GM23338 (cell line): ENCODE measurements around the gene CFAP58. TPM values are rescaled to one million over a fixed set of nuclear protein-coding genes. Genes with fewer than 3 reads are reported as not detected.

Source experiments
- ATAC-seq: fragments of 200-7000 bp; cut with Tn5 transposase; 3 replicates; pipeline ENCODE4 v1.9.1; 2020
- DNase-seq: peaks from one replicate; pipeline ENCODE4 v3.0.0-alpha.2; 2015; ENCODE audit warnings: low spot score
- H2AFZ ChIP-seq: fragments of 200-600 bp; sonication (generic); 2 replicates; pipeline ENCODE4 v1.8.0; 2016; ENCODE audit warnings: antibody characterized with exemption, mild to moderate bottlenecking, moderate library complexity
- H3F3A ChIP-seq: fragments of 200-600 bp; sonication (generic); replicated peaks from 2 replicates; pipeline ENCODE4 v1.8.0; 2017; ENCODE audit warnings: antibody characterized with exemption, mixed run types, low read depth
- H3K27ac ChIP-seq: fragments of 200-600 bp; sonication (generic); 2 replicates; pipeline ENCODE4 v1.6.1; 2016; ENCODE audit warnings: low read depth
- H3K27me3 ChIP-seq: fragments of 200-600 bp; sonication (generic); 2 replicates; pipeline ENCODE4 v1.8.0; 2016; ENCODE audit warnings: mild to moderate bottlenecking, mixed run types, moderate library complexity; ENCODE audit not compliant: insufficient read depth
- H3K36me3 ChIP-seq: fragments of 200-600 bp; sonication (generic); 2 replicates; pipeline ENCODE4 v1.8.0; 2016; ENCODE audit warnings: mild to moderate bottlenecking; ENCODE audit not compliant: insufficient read depth
- H3K4me1 ChIP-seq: fragments of 200-600 bp; sonication (generic); 2 replicates; pipeline ENCODE4 v1.8.0; 2016; ENCODE audit warnings: mild to moderate bottlenecking, moderate library complexity; ENCODE audit not compliant: insufficient read depth
- H3K4me2 ChIP-seq: fragments of 200-600 bp; sonication (generic); 2 replicates; pipeline ENCODE4 v1.7.1; 2017; ENCODE audit warnings: mixed run types
- H3K4me3 ChIP-seq: fragments of 200-600 bp; sonication (generic); 2 replicates; pipeline ENCODE4 v1.6.1; 2016; ENCODE audit warnings: mixed run types
- H3K79me2 ChIP-seq: fragments of 200-600 bp; sonication (generic); replicated peaks from 2 replicates; pipeline ENCODE4 v1.8.0; 2017; ENCODE audit warnings: mild to moderate bottlenecking; ENCODE audit not compliant: insufficient read depth
- H3K9me2 ChIP-seq: fragments of 200-600 bp; sonication (generic); 2 replicates; pipeline ENCODE4 v1.8.0; 2017; ENCODE audit not compliant: insufficient read depth
- H4K20me1 ChIP-seq: fragments of 200-600 bp; sonication (generic); replicated peaks from 2 replicates; pipeline ENCODE4 v1.8.0; 2017; ENCODE audit warnings: mild to moderate bottlenecking; ENCODE audit not compliant: insufficient read depth
- H3K27ac Mint-ChIP-seq: 2 replicates; pipeline ENCODE4 v1.8.0; 2020; ENCODE audit warnings: inconsistent platforms, mild to moderate bottlenecking, moderate library complexity, mixed read lengths
- H3K27me3 Mint-ChIP-seq: 3 replicates; pipeline ENCODE4 v1.8.0; 2022; ENCODE audit warnings: low read depth, mild to moderate bottlenecking, moderate library complexity, mixed read lengths, inconsistent platforms; ENCODE audit not compliant: insufficient read depth, poor library complexity
- H3K36me3 Mint-ChIP-seq: 3 replicates; pipeline ENCODE4 v1.8.0; 2021; ENCODE audit warnings: low read depth, mild to moderate bottlenecking, inconsistent platforms, moderate library complexity, mixed read lengths
- H3K4me1 Mint-ChIP-seq: 3 replicates; pipeline ENCODE4 v1.8.0; 2020; ENCODE audit warnings: mild to moderate bottlenecking, inconsistent platforms, mixed read lengths
- H3K4me3 Mint-ChIP-seq: 3 replicates; pipeline ENCODE4 v1.8.0; 2021; ENCODE audit warnings: moderate library complexity, mild to moderate bottlenecking, inconsistent platforms, mixed read lengths
- H3K9me3 Mint-ChIP-seq: 3 replicates; pipeline ENCODE4 v1.8.0; 2020; ENCODE audit warnings: moderate library complexity, mild to moderate bottlenecking, inconsistent platforms, mixed read lengths
- EZH2 ChIP-seq: fragments of 200-600 bp; sonication (generic); IDR thresholded peaks from one replicate; pipeline ENCODE4 v1.8.0; 2017; ENCODE audit warnings: antibody characterized with exemption, mild to moderate bottlenecking, low read depth; ENCODE audit not compliant: unreplicated experiment
- POLR2AphosphoS5 ChIP-seq: IDR thresholded peaks from 2 replicates; pipeline ENCODE4 v1.6.1; 2016; ENCODE audit warnings: antibody characterized with exemption, low read depth
- STAT1 ChIP-seq: IDR thresholded peaks from one replicate; pipeline ENCODE4 v1.6.1; 2016; ENCODE audit warnings: antibody characterized with exemption; ENCODE audit not compliant: unreplicated experiment
- ZNF114 ChIP-seq: fragments of 250-450 bp; sonication (Bioruptor Pico); IDR thresholded peaks from 2 replicates; pipeline ENCODE4 v1.5.0; 2020; ENCODE audit warnings: mild to moderate bottlenecking, moderate library complexity
- ZNF331 ChIP-seq: fragments of 250-450 bp; sonication (Bioruptor Pico); IDR thresholded peaks from 2 replicates; pipeline ENCODE4 v1.5.0; 2020; ENCODE audit warnings: low read depth, mild to moderate bottlenecking, moderate library complexity
- polyA plus RNA-seq: library from polyadenylated mRNA; unstranded; fragments of >200 nt; fragmentation: Nextera tagmentation; extraction: Ambion mirVana; gene quantifications from 2 replicates; pipeline ENCODE4 v1.2.1, GENCODE V29; 2016
- total RNA-seq: library from RNA; depleted of rRNA; stranded (reverse); fragments of >200 nt; shearing (Covaris generic); gene quantifications from 2 replicates; pipeline ENCODE4 v1.2.3, GENCODE V29; 2014
- TF ChIP-seq, protein P1 (sequence below): fragments of 250-450 bp; sonication (Bioruptor Pico); IDR thresholded peaks from 2 replicates; pipeline ENCODE4 v1.5.0; 2020; ENCODE audit warnings: mild to moderate bottlenecking, moderate library complexity

CFAP58 gene
- total and polyA plus RNA-seq, 2 experiments from 2014 or later: 0.63 to 0.89 TPM

DNA sequence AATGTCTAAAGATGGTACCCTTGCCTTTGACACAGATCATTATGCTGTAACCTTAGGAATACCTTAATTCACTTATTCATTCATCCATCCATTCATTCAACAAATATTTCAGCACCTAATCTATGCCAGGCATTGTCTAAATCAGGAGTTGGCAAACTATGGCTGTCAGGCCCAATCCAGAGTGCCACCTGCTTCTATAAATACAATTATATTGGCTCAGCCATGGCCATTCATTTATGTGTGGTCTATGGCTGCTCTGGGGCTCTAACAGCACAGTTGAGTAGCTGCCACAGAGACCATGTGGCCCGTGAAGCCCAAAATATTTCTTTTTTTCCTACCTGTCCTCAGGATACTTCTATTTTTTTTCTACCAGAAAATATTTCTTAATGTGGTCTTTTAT, 9.4 kb upstream of the CFAP58 start (continued):
- TF ChIP-seq, protein P1, sequence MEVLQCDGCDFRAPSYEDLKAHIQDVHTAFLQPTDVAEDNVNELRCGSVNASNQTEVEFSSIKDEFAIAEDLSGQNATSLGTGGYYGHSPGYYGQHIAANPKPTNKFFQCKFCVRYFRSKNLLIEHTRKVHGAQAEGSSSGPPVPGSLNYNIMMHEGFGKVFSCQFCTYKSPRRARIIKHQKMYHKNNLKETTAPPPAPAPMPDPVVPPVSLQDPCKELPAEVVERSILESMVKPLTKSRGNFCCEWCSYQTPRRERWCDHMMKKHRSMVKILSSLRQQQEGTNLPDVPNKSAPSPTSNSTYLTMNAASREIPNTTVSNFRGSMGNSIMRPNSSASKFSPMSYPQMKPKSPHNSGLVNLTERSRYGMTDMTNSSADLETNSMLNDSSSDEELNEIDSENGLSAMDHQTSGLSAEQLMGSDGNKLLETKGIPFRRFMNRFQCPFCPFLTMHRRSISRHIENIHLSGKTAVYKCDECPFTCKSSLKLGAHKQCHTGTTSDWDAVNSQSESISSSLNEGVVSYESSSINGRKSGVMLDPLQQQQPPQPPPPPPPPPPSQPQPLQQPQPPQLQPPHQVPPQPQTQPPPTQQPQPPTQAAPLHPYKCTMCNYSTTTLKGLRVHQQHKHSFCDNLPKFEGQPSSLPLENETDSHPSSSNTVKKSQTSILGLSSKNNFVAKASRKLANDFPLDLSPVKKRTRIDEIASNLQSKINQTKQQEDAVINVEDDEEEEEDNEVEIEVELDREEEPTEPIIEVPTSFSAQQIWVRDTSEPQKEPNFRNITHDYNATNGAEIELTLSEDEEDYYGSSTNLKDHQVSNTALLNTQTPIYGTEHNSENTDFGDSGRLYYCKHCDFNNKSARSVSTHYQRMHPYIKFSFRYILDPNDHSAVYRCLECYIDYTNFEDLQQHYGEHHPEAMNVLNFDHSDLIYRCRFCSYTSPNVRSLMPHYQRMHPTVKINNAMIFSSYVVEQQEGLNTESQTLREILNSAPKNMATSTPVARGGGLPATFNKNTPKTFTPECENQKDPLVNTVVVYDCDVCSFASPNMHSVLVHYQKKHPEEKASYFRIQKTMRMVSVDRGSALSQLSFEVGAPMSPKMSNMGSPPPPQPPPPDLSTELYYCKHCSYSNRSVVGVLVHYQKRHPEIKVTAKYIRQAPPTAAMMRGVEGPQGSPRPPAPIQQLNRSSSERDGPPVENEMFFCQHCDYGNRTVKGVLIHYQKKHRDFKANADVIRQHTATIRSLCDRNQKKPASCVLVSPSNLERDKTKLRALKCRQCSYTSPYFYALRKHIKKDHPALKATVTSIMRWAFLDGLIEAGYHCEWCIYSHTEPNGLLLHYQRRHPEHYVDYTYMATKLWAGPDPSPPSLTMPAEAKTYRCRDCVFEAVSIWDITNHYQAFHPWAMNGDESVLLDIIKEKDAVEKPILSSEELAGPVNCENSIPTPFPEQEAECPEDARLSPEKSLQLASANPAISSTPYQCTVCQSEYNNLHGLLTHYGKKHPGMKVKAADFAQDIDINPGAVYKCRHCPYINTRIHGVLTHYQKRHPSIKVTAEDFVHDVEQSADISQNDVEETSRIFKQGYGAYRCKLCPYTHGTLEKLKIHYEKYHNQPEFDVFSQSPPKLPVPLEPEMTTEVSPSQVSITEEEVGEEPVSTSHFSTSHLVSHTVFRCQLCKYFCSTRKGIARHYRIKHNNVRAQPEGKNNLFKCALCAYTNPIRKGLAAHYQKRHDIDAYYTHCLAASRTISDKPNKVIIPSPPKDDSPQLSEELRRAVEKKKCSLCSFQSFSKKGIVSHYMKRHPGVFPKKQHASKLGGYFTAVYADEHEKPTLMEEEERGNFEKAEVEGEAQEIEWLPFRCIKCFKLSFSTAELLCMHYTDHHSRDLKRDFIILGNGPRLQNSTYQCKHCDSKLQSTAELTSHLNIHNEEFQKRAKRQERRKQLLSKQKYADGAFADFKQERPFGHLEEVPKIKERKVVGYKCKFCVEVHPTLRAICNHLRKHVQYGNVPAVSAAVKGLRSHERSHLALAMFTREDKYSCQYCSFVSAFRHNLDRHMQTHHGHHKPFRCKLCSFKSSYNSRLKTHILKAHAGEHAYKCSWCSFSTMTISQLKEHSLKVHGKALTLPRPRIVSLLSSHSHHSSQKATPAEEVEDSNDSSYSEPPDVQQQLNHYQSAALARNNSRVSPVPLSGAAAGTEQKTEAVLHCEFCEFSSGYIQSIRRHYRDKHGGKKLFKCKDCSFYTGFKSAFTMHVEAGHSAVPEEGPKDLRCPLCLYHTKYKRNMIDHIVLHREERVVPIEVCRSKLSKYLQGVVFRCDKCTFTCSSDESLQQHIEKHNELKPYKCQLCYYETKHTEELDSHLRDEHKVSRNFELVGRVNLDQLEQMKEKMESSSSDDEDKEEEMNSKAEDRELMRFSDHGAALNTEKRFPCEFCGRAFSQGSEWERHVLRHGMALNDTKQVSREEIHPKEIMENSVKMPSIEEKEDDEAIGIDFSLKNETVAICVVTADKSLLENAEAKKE (CRISPR knock-in tag): no peak
- no peak for TF ChIP-seq EZH2
- no peak for TF ChIP-seq ZNF331
- no peak for TF ChIP-seq POLR2AphosphoS5

DNA sequence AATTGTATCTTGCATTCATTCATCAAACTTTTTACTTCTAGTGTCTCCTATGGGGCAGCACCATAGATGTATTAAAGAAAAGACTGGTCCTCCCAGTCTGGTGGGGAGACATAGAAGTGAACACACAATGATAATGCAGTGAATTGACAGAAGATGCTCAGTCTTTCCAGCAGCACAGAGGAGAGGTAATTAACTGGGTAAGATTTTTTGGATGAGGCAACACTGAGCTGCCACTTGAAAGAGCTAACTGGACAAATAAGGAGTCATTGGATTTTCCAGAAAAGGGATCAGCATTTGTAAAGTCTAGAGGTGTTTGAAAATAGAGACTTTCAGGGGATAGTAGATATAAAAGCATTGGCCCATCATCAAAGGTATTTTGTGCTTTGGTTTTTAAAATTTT, 8.1 kb upstream of the CFAP58 start:
- no peak overlapping the region for H3K4me3 Mint-ChIP-seq
- H3K4me1 Mint-ChIP-seq: peaks cover 12% of the 10 kb centered on the region
- DNase-seq (no peak), ATAC-seq (no peak)
- Histone ChIP-seq H3F3A (no peaks in the 10 kb centered on the region), H3K27ac (no peak overlapping the region), H3K4me3 (no peak overlapping the region), H3K4me1 (peaks cover 14% of the 10 kb centered on the region), H3K36me3 (no peaks in the 10 kb centered on the region), H2AFZ (no peak overlapping the region), H3K9me2 (no peaks in the 10 kb centered on the region), H3K79me2 (no peaks in the 10 kb centered on the region), H3K27me3 (no peaks in the 10 kb centered on the region), H4K20me1 (no peaks in the 10 kb centered on the region), H3K4me2 (no peak overlapping the region)
- H3K36me3 Mint-ChIP-seq: no peaks in the 10 kb centered on the region
- TF ChIP-seq ZNF331 (no peak), STAT1 (no peak), ZNF114 (CRISPR knock-in tag) (no peak)
- TF ChIP-seq, protein P1 (CRISPR knock-in tag): no peak
- H3K27ac Mint-ChIP-seq: no peak overlapping the region
- H3K27me3 Mint-ChIP-seq: no peaks in the 10 kb centered on the region
- H3K9me3 Mint-ChIP-seq: no peaks in the 10 kb centered on the region
